Neural cell (in vitro differentiated cells): ENCODE data around the gene KCND2. TPM values are rescaled to one million over a fixed set of nuclear protein-coding genes. Genes with fewer than 3 reads are reported as not detected.

Source experiments
- H2AFZ ChIP-seq: fragments of 200-600, 300-800 bp; sonication (generic), shearing (Covaris generic); 2 replicates; pipeline ENCODE4 v1.6.0; 2014; ENCODE audit warnings: low read depth, mild to moderate bottlenecking, antibody characterized with exemption, low read length, moderate library complexity
- H3F3A ChIP-seq: fragments of 200-600 bp; shearing (Covaris generic); 2 replicates; pipeline ENCODE4 v1.6.1; 2016; ENCODE audit warnings: mild to moderate bottlenecking, moderate library complexity, mixed read lengths, antibody characterized with exemption, low read length; ENCODE audit not compliant: insufficient read depth, poor library complexity, severe bottlenecking
- H3K27ac ChIP-seq: fragments of 200-600, 300-800 bp; sonication (generic), shearing (Covaris generic); 2 replicates; pipeline ENCODE4 v1.5.1; 2014; ENCODE audit warnings: mild to moderate bottlenecking, low read length, moderate library complexity
- H3K27me3 ChIP-seq: fragments of 300-800, 200-600 bp; sonication (generic), shearing (Covaris generic); 2 replicates; pipeline ENCODE4 v1.6.0; 2014; ENCODE audit warnings: mild to moderate bottlenecking, low read depth, low read length, moderate library complexity; ENCODE audit not compliant: insufficient read depth
- H3K36me3 ChIP-seq: fragments of 300-800, 200-600 bp; sonication (generic), shearing (Covaris generic); 2 replicates; pipeline ENCODE4 v1.5.1; 2014; ENCODE audit warnings: mild to moderate bottlenecking, antibody characterized with exemption, low read length, moderate library complexity; ENCODE audit not compliant: insufficient read depth
- H3K4me2 ChIP-seq: fragments of 300-800, 200-600 bp; sonication (generic), shearing (Covaris generic); 2 replicates; pipeline ENCODE4 v1.6.0; 2014; ENCODE audit warnings: mild to moderate bottlenecking, low read length
- H3K4me3 ChIP-seq: fragments of 300-800, 200-600 bp; sonication (generic), shearing (Covaris generic); 2 replicates; pipeline ENCODE4 v1.5.1; 2014; ENCODE audit warnings: mild to moderate bottlenecking, low read length, moderate library complexity
- H3K79me2 ChIP-seq: fragments of 200-600 bp; shearing (Covaris generic); replicated peaks from 2 replicates; pipeline ENCODE4 v1.6.0; 2014; ENCODE audit warnings: mild to moderate bottlenecking, low read length, moderate library complexity; ENCODE audit not compliant: insufficient read depth
- H3K9ac ChIP-seq: fragments of 300-800, 200-600 bp; sonication (generic), shearing (Covaris generic); 2 replicates; pipeline ENCODE4 v1.6.1; 2016; ENCODE audit warnings: mild to moderate bottlenecking, low read length, mixed read lengths
- H3K9me2 ChIP-seq: fragments of 200-600 bp; shearing (Covaris generic); 2 replicates; pipeline ENCODE4 v1.6.1; 2016; ENCODE audit warnings: mild to moderate bottlenecking, low read length, mixed read lengths; ENCODE audit not compliant: insufficient read depth
- H3K9me3 ChIP-seq: fragments of 200-600, 300-800 bp; sonication (generic), shearing (Covaris generic); 2 replicates; pipeline ENCODE4 v1.6.1; 2016; ENCODE audit warnings: mild to moderate bottlenecking, mixed run types, low read length, moderate library complexity, mixed read lengths
- H4K20me1 ChIP-seq: fragments of 200-600 bp; shearing (Covaris generic); 2 replicates; pipeline ENCODE4 v1.6.1; 2016; ENCODE audit warnings: mild to moderate bottlenecking, mixed run types; ENCODE audit not compliant: insufficient read depth
- EP300 ChIP-seq: fragments of 450-650 bp; conservative IDR thresholded peaks from 2 replicates; pipeline ENCODE4 v1.6.1; 2014; ENCODE audit warnings: antibody characterized with exemption, mild to moderate bottlenecking, moderate library complexity; ENCODE audit not compliant: poor library complexity, severe bottlenecking
- POLR2AphosphoS5 ChIP-seq: IDR thresholded peaks from 2 replicates; pipeline ENCODE4 v1.6.1; 2012
- RAD21 ChIP-seq: fragments of 450-650 bp; conservative IDR thresholded peaks from 2 replicates; pipeline ENCODE4 v1.6.1; 2014; ENCODE audit warnings: antibody characterized with exemption, mild to moderate bottlenecking, moderate library complexity
- SMC3 ChIP-seq: fragments of 450-650 bp; conservative IDR thresholded peaks from 2 replicates; pipeline ENCODE4 v1.6.1; 2014; ENCODE audit warnings: antibody characterized with exemption, mild to moderate bottlenecking, moderate library complexity; ENCODE audit not compliant: poor library complexity
- TAF1 ChIP-seq: IDR thresholded peaks from 2 replicates; pipeline ENCODE4 v1.6.1; 2012; ENCODE audit warnings: low read depth
- polyA plus RNA-seq: library from polyadenylated mRNA; depleted of rRNA; stranded (reverse); fragments of >200 nt; gene quantifications from 2 replicates; pipeline ENCODE4 v1.2.3, GENCODE V29; 2014
- TF ChIP-seq, protein P1 (sequence below): IDR thresholded peaks from 2 replicates; pipeline ENCODE4 v1.6.1; 2012; ENCODE audit warnings: borderline replicate concordance
- TF ChIP-seq, protein P2 (sequence below): fragments of 450-650 bp; IDR thresholded peaks from 2 replicates; pipeline ENCODE4 v1.5.1; 2014; ENCODE audit warnings: antibody characterized with exemption, mild to moderate bottlenecking, moderate library complexity; ENCODE audit not compliant: poor library complexity, severe bottlenecking

Gene KCND2
- polyA plus RNA-seq, 1 donor from 2014 or later = 11.0 TPM

DNA sequence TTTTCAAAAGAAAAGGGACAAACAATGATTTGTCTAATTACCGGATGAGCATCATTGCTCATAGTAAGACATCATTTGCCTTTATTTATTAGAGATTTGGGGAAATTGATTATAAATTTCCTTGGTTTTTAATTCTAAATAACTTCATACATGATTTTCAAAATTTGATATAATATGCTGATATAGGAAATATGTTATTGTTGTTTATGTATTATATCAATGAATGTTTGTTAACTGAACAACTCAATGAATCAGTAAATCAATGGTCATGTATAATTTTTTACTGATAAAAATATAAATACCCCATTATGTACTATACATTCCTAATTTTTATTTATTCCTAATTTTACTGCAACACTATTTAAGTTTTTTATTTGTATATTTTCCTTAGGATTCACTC, 327.6 kb downstream of the KCND2 start:
- no peak for TF ChIP-seq EP300
- TF ChIP-seq, protein P1, sequence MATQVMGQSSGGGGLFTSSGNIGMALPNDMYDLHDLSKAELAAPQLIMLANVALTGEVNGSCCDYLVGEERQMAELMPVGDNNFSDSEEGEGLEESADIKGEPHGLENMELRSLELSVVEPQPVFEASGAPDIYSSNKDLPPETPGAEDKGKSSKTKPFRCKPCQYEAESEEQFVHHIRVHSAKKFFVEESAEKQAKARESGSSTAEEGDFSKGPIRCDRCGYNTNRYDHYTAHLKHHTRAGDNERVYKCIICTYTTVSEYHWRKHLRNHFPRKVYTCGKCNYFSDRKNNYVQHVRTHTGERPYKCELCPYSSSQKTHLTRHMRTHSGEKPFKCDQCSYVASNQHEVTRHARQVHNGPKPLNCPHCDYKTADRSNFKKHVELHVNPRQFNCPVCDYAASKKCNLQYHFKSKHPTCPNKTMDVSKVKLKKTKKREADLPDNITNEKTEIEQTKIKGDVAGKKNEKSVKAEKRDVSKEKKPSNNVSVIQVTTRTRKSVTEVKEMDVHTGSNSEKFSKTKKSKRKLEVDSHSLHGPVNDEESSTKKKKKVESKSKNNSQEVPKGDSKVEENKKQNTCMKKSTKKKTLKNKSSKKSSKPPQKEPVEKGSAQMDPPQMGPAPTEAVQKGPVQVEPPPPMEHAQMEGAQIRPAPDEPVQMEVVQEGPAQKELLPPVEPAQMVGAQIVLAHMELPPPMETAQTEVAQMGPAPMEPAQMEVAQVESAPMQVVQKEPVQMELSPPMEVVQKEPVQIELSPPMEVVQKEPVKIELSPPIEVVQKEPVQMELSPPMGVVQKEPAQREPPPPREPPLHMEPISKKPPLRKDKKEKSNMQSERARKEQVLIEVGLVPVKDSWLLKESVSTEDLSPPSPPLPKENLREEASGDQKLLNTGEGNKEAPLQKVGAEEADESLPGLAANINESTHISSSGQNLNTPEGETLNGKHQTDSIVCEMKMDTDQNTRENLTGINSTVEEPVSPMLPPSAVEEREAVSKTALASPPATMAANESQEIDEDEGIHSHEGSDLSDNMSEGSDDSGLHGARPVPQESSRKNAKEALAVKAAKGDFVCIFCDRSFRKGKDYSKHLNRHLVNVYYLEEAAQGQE = no peak
- TF ChIP-seq, protein P2, sequence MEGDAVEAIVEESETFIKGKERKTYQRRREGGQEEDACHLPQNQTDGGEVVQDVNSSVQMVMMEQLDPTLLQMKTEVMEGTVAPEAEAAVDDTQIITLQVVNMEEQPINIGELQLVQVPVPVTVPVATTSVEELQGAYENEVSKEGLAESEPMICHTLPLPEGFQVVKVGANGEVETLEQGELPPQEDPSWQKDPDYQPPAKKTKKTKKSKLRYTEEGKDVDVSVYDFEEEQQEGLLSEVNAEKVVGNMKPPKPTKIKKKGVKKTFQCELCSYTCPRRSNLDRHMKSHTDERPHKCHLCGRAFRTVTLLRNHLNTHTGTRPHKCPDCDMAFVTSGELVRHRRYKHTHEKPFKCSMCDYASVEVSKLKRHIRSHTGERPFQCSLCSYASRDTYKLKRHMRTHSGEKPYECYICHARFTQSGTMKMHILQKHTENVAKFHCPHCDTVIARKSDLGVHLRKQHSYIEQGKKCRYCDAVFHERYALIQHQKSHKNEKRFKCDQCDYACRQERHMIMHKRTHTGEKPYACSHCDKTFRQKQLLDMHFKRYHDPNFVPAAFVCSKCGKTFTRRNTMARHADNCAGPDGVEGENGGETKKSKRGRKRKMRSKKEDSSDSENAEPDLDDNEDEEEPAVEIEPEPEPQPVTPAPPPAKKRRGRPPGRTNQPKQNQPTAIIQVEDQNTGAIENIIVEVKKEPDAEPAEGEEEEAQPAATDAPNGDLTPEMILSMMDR = no peak
- no peak for TF ChIP-seq SMC3
- no peak for TF ChIP-seq RAD21
- no peak for TF ChIP-seq TAF1
- TF ChIP-seq POLR2AphosphoS5 = no peak
- no peak overlapping the region for H2AFZ ChIP-seq
- no peaks in the 10 kb centered on the region for H3K36me3 ChIP-seq
- no peak overlapping the region for H3K4me2 ChIP-seq
- no peak overlapping the region for H3K27ac ChIP-seq
- H3K4me3 ChIP-seq = no peak overlapping the region
- no peaks in the 10 kb centered on the region for H4K20me1 ChIP-seq
- H3K9me3 ChIP-seq = no peaks in the 10 kb centered on the region
- no peaks in the 10 kb centered on the region for H3K79me2 ChIP-seq
- H3K27me3 ChIP-seq = no peaks in the 10 kb centered on the region
- H3K9me2 ChIP-seq = no peaks in the 10 kb centered on the region
- H3K9ac ChIP-seq = no peak overlapping the region
- no peaks in the 10 kb centered on the region for H3F3A ChIP-seq

DNA sequence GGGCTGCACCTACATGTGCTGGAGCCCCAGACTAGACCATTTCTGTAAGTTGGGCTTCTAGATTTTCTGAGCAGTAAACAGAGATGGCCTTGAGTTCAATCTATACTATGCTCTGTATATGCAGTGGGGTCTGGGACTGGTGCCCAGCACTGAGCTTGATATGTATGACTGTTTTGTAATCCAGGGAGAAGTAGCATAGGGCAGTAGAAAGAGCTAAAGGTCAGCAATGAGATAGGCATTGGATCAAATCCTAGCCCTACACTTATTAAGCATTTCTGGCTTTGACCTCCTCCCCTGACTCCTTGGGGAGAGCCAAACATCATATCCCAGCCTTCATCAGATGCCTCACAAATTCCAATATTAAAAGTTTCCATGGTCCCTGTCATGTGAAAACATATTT, 330.4 kb downstream of the KCND2 start:
- H3F3A ChIP-seq = no peaks in the 10 kb centered on the region
- H3K36me3 ChIP-seq = no peaks in the 10 kb centered on the region
- no peaks in the 10 kb centered on the region for H4K20me1 ChIP-seq
- H3K9me3 ChIP-seq = no peaks in the 10 kb centered on the region
- H3K9me2 ChIP-seq = no peaks in the 10 kb centered on the region
- no peak overlapping the region for H2AFZ ChIP-seq
- H3K79me2 ChIP-seq = no peaks in the 10 kb centered on the region
- no peak overlapping the region for H3K4me2 ChIP-seq
- no peak overlapping the region for H3K27ac ChIP-seq
- H3K27me3 ChIP-seq = no peaks in the 10 kb centered on the region
- TF ChIP-seq, protein P2 = no peak
- H3K9ac ChIP-seq = no peak overlapping the region
- no peak overlapping the region for H3K4me3 ChIP-seq
